NCI-H2081 treated with DMSO at 0.1 percent for 48 hours (cell line): ENCODE measurements around the gene STX7.

Experiments
- DNase-seq: peaks from one replicate; lab custom pipeline; 2025; lab: John Stamatoyannopoulos, UW

Gene STX7

GRCh38 chr6:132412656-132413498, 100.0 kb downstream of the STX7 start:
- no peak for DNase-seq

- DNase-seq = no peak
These were observed 101.6 kb downstream of the STX7 start for GRCh38 chr6:132411296-132411695.

GRCh38 chr6:132410830-132411229, 102.1 kb downstream of the STX7 start:
- no peak for DNase-seq

GRCh38 chr6:132405143-132405915, 107.6 kb downstream of the STX7 start:
- DNase-seq = no peak

GRCh38 chr6:132404736-132405135, 108.2 kb downstream of the STX7 start:
- no peak for DNase-seq

- DNase-seq = no peak
These were observed 108.6 kb downstream of the STX7 start for GRCh38 chr6:132404330-132404729.

GRCh38 chr6:132401618-132402285, 111.2 kb downstream of the STX7 start:
- DNase-seq = no peak

GRCh38 chr6:132400883-132401617, 111.9 kb downstream of the STX7 start, which contains the start of gene MOXD1:
MOXD1 (minus strand) TSS chr6:132401475; CDS start chr6:132401426, 49 bp downstream.
- no peak for DNase-seq

- no peak for DNase-seq
These were observed 112.4 kb downstream of the STX7 start for GRCh38 chr6:132400555-132400882.

GRCh38 chr6:132399376-132400074, 113.4 kb downstream of the STX7 start:
- no peak for DNase-seq
